ENCODE data around the gene ALDH1L1.

DNA sequence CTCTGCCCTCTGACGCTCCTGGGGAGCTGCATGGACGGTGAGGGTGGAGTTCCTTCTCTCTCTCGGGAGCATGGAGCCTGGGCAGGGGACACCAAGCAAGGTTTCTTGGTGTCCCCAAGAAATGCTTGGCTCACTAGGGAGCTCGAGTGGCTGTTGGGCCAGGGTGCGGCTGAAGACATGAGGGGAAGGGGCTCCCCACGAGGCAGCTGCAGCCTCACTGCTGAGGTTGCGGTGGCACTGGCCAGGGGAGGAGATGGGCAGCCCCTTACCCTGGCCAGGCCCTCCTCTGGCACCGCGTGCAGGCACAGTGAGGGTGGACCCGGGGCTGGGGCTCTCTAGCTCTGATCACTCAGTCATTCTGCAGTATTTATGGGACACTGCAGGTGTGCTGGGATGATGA, 52.9 kb downstream of the ALDH1L1 start:
- TF ChIP-seq PKNOX1 (IDR thresholded peaks at IDR 0.05) (no peak), FOXA1 (IDR thresholded peaks at IDR 0.05) (no peak), SP1 (IDR thresholded peaks at IDR 0.05) (no peak), BHLHE40 (IDR thresholded peaks at IDR 0.05; ENCODE audit: borderline replicate concordance) (no peak)

All from HEK293T (cell line).